WI38 (cell line): ENCODE results near the gene RSPRY1.

ENCODE experiments used
- H3K4me3 ChIP-seq: 2 replicates; pipeline ENCODE4 v1.5.1; 2011; ENCODE audit warnings: low read depth, mild to moderate bottlenecking, control low read depth, low read length
- TF ChIP-seq, protein P1 (sequence below): IDR thresholded peaks from 2 replicates; pipeline ENCODE4 v1.5.1; 2012; ENCODE audit warnings: low read depth, mild to moderate bottlenecking, control low read depth, low read length

Gene RSPRY1

DNA sequence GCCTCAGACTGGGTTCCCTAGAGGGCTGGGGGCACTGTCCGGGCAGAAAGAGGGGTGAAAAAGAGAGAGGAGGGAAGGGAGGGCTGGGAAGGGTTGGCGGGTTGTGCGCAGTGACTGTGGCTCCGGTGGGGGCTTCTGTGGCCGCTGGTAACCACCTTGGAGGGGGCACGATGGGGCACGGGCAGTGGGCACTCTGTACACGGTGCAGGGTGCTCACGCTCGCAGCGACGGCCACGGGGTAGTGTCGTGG is 97.8 kb downstream of the RSPRY1 start:
- TF ChIP-seq, protein P1, sequence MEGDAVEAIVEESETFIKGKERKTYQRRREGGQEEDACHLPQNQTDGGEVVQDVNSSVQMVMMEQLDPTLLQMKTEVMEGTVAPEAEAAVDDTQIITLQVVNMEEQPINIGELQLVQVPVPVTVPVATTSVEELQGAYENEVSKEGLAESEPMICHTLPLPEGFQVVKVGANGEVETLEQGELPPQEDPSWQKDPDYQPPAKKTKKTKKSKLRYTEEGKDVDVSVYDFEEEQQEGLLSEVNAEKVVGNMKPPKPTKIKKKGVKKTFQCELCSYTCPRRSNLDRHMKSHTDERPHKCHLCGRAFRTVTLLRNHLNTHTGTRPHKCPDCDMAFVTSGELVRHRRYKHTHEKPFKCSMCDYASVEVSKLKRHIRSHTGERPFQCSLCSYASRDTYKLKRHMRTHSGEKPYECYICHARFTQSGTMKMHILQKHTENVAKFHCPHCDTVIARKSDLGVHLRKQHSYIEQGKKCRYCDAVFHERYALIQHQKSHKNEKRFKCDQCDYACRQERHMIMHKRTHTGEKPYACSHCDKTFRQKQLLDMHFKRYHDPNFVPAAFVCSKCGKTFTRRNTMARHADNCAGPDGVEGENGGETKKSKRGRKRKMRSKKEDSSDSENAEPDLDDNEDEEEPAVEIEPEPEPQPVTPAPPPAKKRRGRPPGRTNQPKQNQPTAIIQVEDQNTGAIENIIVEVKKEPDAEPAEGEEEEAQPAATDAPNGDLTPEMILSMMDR, result no peak

GRCh38 chr16:57284209-57284951 is 98.3 kb downstream of the RSPRY1 start, which contains the start of gene PLLP:
Gene PLLP (minus strand): TSS chr16:57284672. CDS start chr16:57284540, 132 bp downstream.
- peak within 1 kb of the TSS; percentile 54 for H3K4me3 ChIP-seq
- TF ChIP-seq, protein P1, result no peak

More for the DNA sequence above, 97.8 kb downstream of the RSPRY1 start:
- no peak overlapping the region for H3K4me3 ChIP-seq

GRCh38 chr16:57284952-57285363 is 98.8 kb downstream of the RSPRY1 start:
- H3K4me3 ChIP-seq, result peak overlapping the region; percentile 54

GRCh38 chr16:57285379-57285778 is 99.2 kb downstream of the RSPRY1 start:
- TF ChIP-seq, protein P1, result no peak
- no peak overlapping the region for H3K4me3 ChIP-seq

More at GRCh38 chr16:57284952-57285363, 98.8 kb downstream of the RSPRY1 start:
- TF ChIP-seq, protein P1, result no peak

GRCh38 chr16:57289391-57290257 is 103.5 kb downstream of the RSPRY1 start:
- TF ChIP-seq, protein P1, result no peak

More at GRCh38 chr16:57289391-57290257, 103.5 kb downstream of the RSPRY1 start:
- H3K4me3 ChIP-seq, result no peak overlapping the region
